CD14-positive monocyte (primary cell): ENCODE measurements around the gene SRPK2. TPM values are rescaled to one million over a fixed set of nuclear protein-coding genes. Genes with fewer than 3 reads are reported as not detected.

Experiments
- DNase-seq, 3 donors: peaks; one replicate each; pipeline ENCODE4 v3.0.0-alpha.2; 2011 to 2022
- H2AFZ ChIP-seq: 2 replicates; pipeline ENCODE4 v1.6.0; 2012; ENCODE audit warnings: mild to moderate bottlenecking, low read depth, low read length, inconsistent platforms; ENCODE audit not compliant: insufficient read depth, poor library complexity, severe bottlenecking
- H3K27ac ChIP-seq, 2 donors: 1 replicate in 1 of 2; 2 replicates in 1 of 2; pipeline ENCODE4 v1.5.1; 2012 to 2013; ENCODE audit warnings: low read length in 2 of 2, control low read depth in 1 of 2, inconsistent platforms in 1 of 2, low read depth in 1 of 2, mild to moderate bottlenecking in 1 of 2
- H3K27me3 ChIP-seq, 2 donors: one replicate each; pipeline versions ENCODE4 v1.6.0 to v1.6.1; 2011 to 2013; ENCODE audit warnings: low read length in 2 of 2; ENCODE audit not compliant: control insufficient read depth in 2 of 2, insufficient read depth in 2 of 2
- H3K36me3 ChIP-seq, 2 donors: replicated peaks in 1 of 2; 1 replicate in 1 of 2; 2 replicates in 1 of 2; pipeline versions ENCODE4 v1.5.1 to v1.6.1; 2012 to 2013; ENCODE audit warnings: low read length in 2 of 2, control low read depth in 1 of 2, inconsistent platforms in 1 of 2, mild to moderate bottlenecking in 1 of 2; ENCODE audit not compliant: insufficient read depth in 2 of 2, control insufficient read depth in 1 of 2
- H3K4me1 ChIP-seq, 2 donors: 1 replicate in 1 of 2; 2 replicates in 1 of 2; pipeline versions ENCODE4 v1.5.1 to v1.6.1; 2012 to 2013; ENCODE audit warnings: low read length in 2 of 2, control low read depth in 1 of 2, inconsistent platforms in 1 of 2, mild to moderate bottlenecking in 1 of 2, moderate library complexity in 1 of 2; ENCODE audit not compliant: insufficient read depth in 2 of 2, control insufficient read depth in 1 of 2
- H3K4me2 ChIP-seq: replicated peaks from 2 replicates; pipeline ENCODE3; 2012; ENCODE audit warnings: low read length, moderate library complexity, mild to moderate bottlenecking; ENCODE audit not compliant: poor library complexity, severe bottlenecking; ENCODE audit errors: extremely low read depth
- H3K4me3 ChIP-seq, 3 experiments: fragments of 200-600 bp in 1 of 3; sonication (generic) in 1 of 3; replicated peaks in 1 of 3; 1 replicate in 2 of 3; 2 replicates in 1 of 3; pipeline ENCODE4 v1.5.1; 2011 to 2013; ENCODE audit warnings: low read length in 3 of 3, mild to moderate bottlenecking in 3 of 3, control low read depth in 2 of 3, low read depth in 2 of 3, inconsistent platforms in 1 of 3, moderate library complexity in 1 of 3
- H3K79me2 ChIP-seq: 2 replicates; pipeline ENCODE4 v1.6.0; 2012; ENCODE audit warnings: mild to moderate bottlenecking, control low read depth, inconsistent platforms, low read length, moderate library complexity; ENCODE audit not compliant: insufficient read depth
- H3K9ac ChIP-seq: 2 replicates; pipeline ENCODE4 v1.6.0; 2017; ENCODE audit warnings: low read length, mild to moderate bottlenecking; ENCODE audit not compliant: insufficient read depth, poor library complexity, severe bottlenecking
- H3K9me3 ChIP-seq, 2 donors: replicated peaks in 1 of 2; 1 replicate in 1 of 2; 2 replicates in 1 of 2; pipeline versions ENCODE4 v1.5.1 to v1.6.1; 2012 to 2013; ENCODE audit warnings: low read length in 2 of 2, control low read depth in 1 of 2; ENCODE audit not compliant: control insufficient read depth in 1 of 2, insufficient read depth in 1 of 2
- H4K20me1 ChIP-seq: 2 replicates; pipeline ENCODE4 v1.6.0; 2012; ENCODE audit warnings: mild to moderate bottlenecking, low read length, control low read depth, moderate library complexity; ENCODE audit not compliant: insufficient read depth
- H3K27ac Mint-ChIP-seq, 7 donors: one replicate each; pipeline ENCODE4 v1.8.0; 2020; ENCODE audit warnings: mild to moderate bottlenecking in 7 of 7, mixed read lengths in 7 of 7, moderate library complexity in 6 of 7, inconsistent platforms in 2 of 7
- H3K27me3 Mint-ChIP-seq, 3 donors: one replicate each; pipeline ENCODE4 v1.8.0; 2021 to 2022; ENCODE audit warnings: low read depth in 3 of 3, mild to moderate bottlenecking in 3 of 3, mixed read lengths in 3 of 3, moderate library complexity in 3 of 3, inconsistent platforms in 1 of 3
- H3K36me3 Mint-ChIP-seq, 2 donors: one replicate each; pipeline ENCODE4 v1.8.0; 2020; ENCODE audit warnings: mixed read lengths in 2 of 2, inconsistent platforms in 1 of 2, mild to moderate bottlenecking in 1 of 2
- H3K4me1 Mint-ChIP-seq: one replicate; pipeline ENCODE4 v1.8.0; 2020; ENCODE audit warnings: mild to moderate bottlenecking, mixed read lengths
- H3K4me3 Mint-ChIP-seq, 2 donors: one replicate each; pipeline ENCODE4 v1.8.0; 2020; ENCODE audit warnings: mild to moderate bottlenecking in 2 of 2, mixed read lengths in 2 of 2, moderate library complexity in 1 of 2
- H3K9me3 Mint-ChIP-seq, 7 donors: one replicate each; pipeline ENCODE4 v1.8.0; 2020 to 2022; ENCODE audit warnings: mixed read lengths in 7 of 7, mild to moderate bottlenecking in 6 of 7, moderate library complexity in 6 of 7, inconsistent platforms in 2 of 7
- WGBS: methylation state at CpG from one replicate; pipeline ENCODE4 v1.1.5; 2013; ENCODE audit warnings: missing lambda C conversion rate; ENCODE audit not compliant: insufficient coverage; 5-methylcytosine and 5-hydroxymethylcytosine counted together
- intact Hi-C, 2 donors: fragments of 100-400 bp; cut with micrococcal nuclease; formaldehyde crosslinking; loops; one replicate each; pipeline versions ENCODE4 v1.15.0 to v1.15.1; 2023
- polyA plus RNA-seq, 3 donors: library from polyadenylated mRNA; depleted of rRNA in 1 of 3; unstranded in 2 of 3; stranded (reverse) in 1 of 3; fragments of 300-500 nt in 2 of 3; fragments of >200 nt in 1 of 3; fragmentation: Illumina TruSeq in 2 of 3; gene quantifications; 1 replicate in 2 of 3; 2 replicates in 1 of 3; pipeline ENCODE4 v1.2.3, GENCODE V29; 2012 to 2021
- TF ChIP-seq, protein P1 (sequence below): fragments of 200-600 bp; IDR thresholded peaks from one replicate; pipeline ENCODE4 v1.8.0; 2022; ENCODE audit warnings: antibody characterized with exemption, mild to moderate bottlenecking

SRPK2 gene
- polyA plus RNA-seq, 3 donors: 12.6 to 37.7 (median 30.0) TPM

DNA sequence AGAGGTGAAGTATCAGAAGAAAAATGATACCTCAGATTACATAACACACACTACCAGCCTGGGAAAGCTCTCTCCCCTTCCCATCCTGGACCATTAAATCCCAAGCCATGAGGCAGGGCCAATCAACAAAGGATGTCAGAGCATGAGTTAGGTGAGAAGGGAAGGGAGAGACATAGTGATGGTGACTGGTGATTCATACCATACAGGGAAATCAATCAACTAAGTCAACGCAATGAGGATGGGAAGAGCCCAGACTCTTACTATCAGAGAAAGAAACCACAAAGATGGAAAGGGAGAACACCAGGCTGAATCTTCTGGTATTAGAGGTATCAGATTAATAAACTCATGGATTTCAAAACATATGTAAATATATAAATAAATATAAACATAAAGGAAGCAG lies 189.3 kb downstream of the SRPK2 start:
- TF ChIP-seq, protein P1, sequence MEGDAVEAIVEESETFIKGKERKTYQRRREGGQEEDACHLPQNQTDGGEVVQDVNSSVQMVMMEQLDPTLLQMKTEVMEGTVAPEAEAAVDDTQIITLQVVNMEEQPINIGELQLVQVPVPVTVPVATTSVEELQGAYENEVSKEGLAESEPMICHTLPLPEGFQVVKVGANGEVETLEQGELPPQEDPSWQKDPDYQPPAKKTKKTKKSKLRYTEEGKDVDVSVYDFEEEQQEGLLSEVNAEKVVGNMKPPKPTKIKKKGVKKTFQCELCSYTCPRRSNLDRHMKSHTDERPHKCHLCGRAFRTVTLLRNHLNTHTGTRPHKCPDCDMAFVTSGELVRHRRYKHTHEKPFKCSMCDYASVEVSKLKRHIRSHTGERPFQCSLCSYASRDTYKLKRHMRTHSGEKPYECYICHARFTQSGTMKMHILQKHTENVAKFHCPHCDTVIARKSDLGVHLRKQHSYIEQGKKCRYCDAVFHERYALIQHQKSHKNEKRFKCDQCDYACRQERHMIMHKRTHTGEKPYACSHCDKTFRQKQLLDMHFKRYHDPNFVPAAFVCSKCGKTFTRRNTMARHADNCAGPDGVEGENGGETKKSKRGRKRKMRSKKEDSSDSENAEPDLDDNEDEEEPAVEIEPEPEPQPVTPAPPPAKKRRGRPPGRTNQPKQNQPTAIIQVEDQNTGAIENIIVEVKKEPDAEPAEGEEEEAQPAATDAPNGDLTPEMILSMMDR: no peak

DNA sequence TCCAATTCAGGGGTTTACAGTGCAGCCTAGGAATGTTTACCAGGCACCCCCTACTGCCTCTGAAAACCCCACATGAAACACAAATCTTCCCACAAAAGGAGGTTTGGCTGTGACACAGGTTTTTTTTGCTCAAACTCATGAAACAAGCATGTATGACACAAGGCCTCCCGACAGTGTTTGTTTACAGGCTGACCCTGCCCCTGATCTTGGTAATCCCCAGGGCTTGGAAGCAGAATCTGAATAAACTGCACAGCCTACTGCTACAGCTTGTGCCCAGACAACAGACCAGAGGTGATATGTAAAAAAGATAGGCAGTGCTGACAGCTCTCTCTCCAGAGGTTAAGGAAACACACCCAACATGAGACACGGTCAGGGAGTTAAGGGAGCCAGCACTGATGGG lies 190.5 kb downstream of the SRPK2 start:
- no peak for DNase-seq
- Histone ChIP-seq H3K9me3 (no peaks in the 10 kb centered on the region), H3K4me3 (no peak overlapping the region), H3K79me2 (peaks cover 5% of the 10 kb centered on the region), H3K4me1 (peaks cover 3 to 6% of the 10 kb centered on the region in 2 donors), H2AFZ (no peak overlapping the region), H3K27me3 (no peaks in the 10 kb centered on the region), H4K20me1 (peaks cover 34% of the 10 kb centered on the region), H3K27ac (no peak overlapping the region), H3K36me3 (peaks cover 13 to 39% of the 10 kb centered on the region in 2 donors), H3K4me2 (no peak overlapping the region), H3K9ac (no peak overlapping the region)
- Mint-ChIP-seq H3K27me3 (peaks cover 0 to 5% (median 0%) of the 10 kb centered on the region in 3 donors), H3K4me1 (peaks cover 7% of the 10 kb centered on the region), H3K27ac (no peak overlapping the region), H3K36me3 (peaks cover 37 to 47% of the 10 kb centered on the region in 2 donors), H3K4me3 (no peak overlapping the region), H3K9me3 (no peaks in the 10 kb centered on the region)
- TF ChIP-seq, protein P1: no peak
- intact Hi-C loops: no loop called here
- WGBS: 100% methylated on average over 1 of the region's 2 CpGs

More for the DNA sequence above, 189.3 kb downstream of the SRPK2 start:
- Mint-ChIP-seq H3K9me3 (no peaks in the 10 kb centered on the region), H3K27me3 (peaks cover 0 to 5% (median 0%) of the 10 kb centered on the region in 3 donors), H3K36me3 (peaks cover 42 to 54% of the 10 kb centered on the region in 2 donors), H3K27ac (peak overlapping the region in 2 of 7 donors; percentile 35 to 68), H3K4me3 (no peak overlapping the region), H3K4me1 (no peaks in the 10 kb centered on the region)
- intact Hi-C loops: no loop called here
- Histone ChIP-seq H2AFZ (no peak overlapping the region), H3K36me3 (peaks cover 13 to 41% of the 10 kb centered on the region in 2 donors), H3K4me2 (no peak overlapping the region), H3K9me3 (no peaks in the 10 kb centered on the region), H3K4me1 (no peaks in the 10 kb centered on the region), H3K9ac (no peak overlapping the region), H3K79me2 (peaks cover 10% of the 10 kb centered on the region), H4K20me1 (peaks cover 40% of the 10 kb centered on the region), H3K4me3 (no peak overlapping the region), H3K27ac (no peak overlapping the region), H3K27me3 (no peaks in the 10 kb centered on the region)
- DNase-seq: no peak
- no CpG with 5 or more reads among the region's 1 CpG for WGBS
